Common myeloid progenitor, CD34-positive (primary cell): Measurements from ENCODE around the gene FAM200B.
"Not testable (repeated sequence)": the region's sequence is repeated elsewhere in the genome, so short reads cannot be mapped to it uniquely, and the experiment has no call there.

Source experiments
- CTCF ChIA-PET: fragments of 350-600 bp; sonication (Branson Sonifier 250); formaldehyde crosslinking; loops from one replicate; lab custom pipeline; 2021; ENCODE audit warnings: antibody characterized with exemption; lab: Charles Lee
- POLR2A ChIA-PET: fragments of 350-600 bp; sonication (Branson Sonifier 250); formaldehyde crosslinking; loops from one replicate; lab custom pipeline; 2021; ENCODE audit warnings: antibody characterized with exemption; lab: Charles Lee
- DNase-seq, 3 donors: peaks; one replicate each; pipeline versions ENCODE4 v3.0.0 to v3.0.0-alpha.2; 2013
- H3K27ac ChIP-seq, 2 experiments: 1 replicate in 1 of 2; 2 replicates in 1 of 2; pipeline ENCODE4 v1.7.0; 2013; ENCODE audit warnings: inconsistent platforms in 2 of 2, low read length in 2 of 2, mild to moderate bottlenecking in 2 of 2, low read depth in 1 of 2, moderate library complexity in 1 of 2; ENCODE audit not compliant: severe bottlenecking in 2 of 2, insufficient read depth in 1 of 2, poor library complexity in 1 of 2
- H3K27me3 ChIP-seq, 5 experiments: replicated peaks in 2 of 5; 1 replicate in 3 of 5; 2 replicates in 2 of 5; pipeline versions ENCODE4 v1.6.1 to v1.7.0; 2013; ENCODE audit warnings: low read length in 4 of 5, mild to moderate bottlenecking in 2 of 5, moderate library complexity in 2 of 5, inconsistent platforms in 1 of 5; ENCODE audit not compliant: insufficient read depth in 5 of 5, control insufficient read depth in 4 of 5
- H3K36me3 ChIP-seq, 4 experiments: 1 replicate in 2 of 4; 2 replicates in 2 of 4; pipeline versions ENCODE4 v1.6.1 to v1.7.0; 2013; ENCODE audit warnings: low read length in 3 of 4, control low read depth in 1 of 4, mild to moderate bottlenecking in 1 of 4; ENCODE audit not compliant: control insufficient read depth in 4 of 4, insufficient read depth in 4 of 4
- H3K4me1 ChIP-seq, 4 experiments: 1 replicate in 3 of 4; 2 replicates in 1 of 4; pipeline versions ENCODE4 v1.6.1 to v1.7.1; 2013; ENCODE audit warnings: low read length in 3 of 4, mild to moderate bottlenecking in 3 of 4, control low read depth in 1 of 4, inconsistent platforms in 1 of 4, moderate library complexity in 1 of 4; ENCODE audit not compliant: control insufficient read depth in 4 of 4, insufficient read depth in 4 of 4; ENCODE audit errors: control extremely low read depth in 1 of 4
- H3K4me3 ChIP-seq, 7 experiments: 1 replicate in 4 of 7; 2 replicates in 3 of 7; pipeline versions ENCODE4 v1.5.1 to v1.7.0; 2013; ENCODE audit warnings: mild to moderate bottlenecking in 7 of 7, low read length in 6 of 7, moderate library complexity in 6 of 7, inconsistent platforms in 2 of 7, low read depth in 2 of 7, control low read depth in 1 of 7; ENCODE audit not compliant: insufficient read depth in 4 of 7, control insufficient read depth in 1 of 7; ENCODE audit errors: extremely low read depth in 1 of 7
- H3K9me3 ChIP-seq, 5 experiments: 1 replicate in 4 of 5; 2 replicates in 1 of 5; pipeline versions ENCODE4 v1.6.1 to v1.7.1; 2013; ENCODE audit warnings: low read length in 4 of 5, mild to moderate bottlenecking in 2 of 5, inconsistent platforms in 1 of 5, low read depth in 1 of 5, moderate library complexity in 1 of 5; ENCODE audit not compliant: control insufficient read depth in 4 of 5, insufficient read depth in 2 of 5; ENCODE audit errors: control extremely low read depth in 1 of 5
- WGBS: methylation state at CpG from one replicate; pipeline ENCODE4 v1.1.5; 2013; ENCODE audit not compliant: insufficient coverage; 5-methylcytosine and 5-hydroxymethylcytosine counted together

FAM200B gene

GRCh38 chr4:15718465-15718864, 36.8 kb downstream of the FAM200B start:
- Histone ChIP-seq H3K27me3 (no peaks in the 10 kb centered on the region), H3K9me3 (no peaks in the 10 kb centered on the region), H3K27ac (no peak overlapping the region), H3K4me1 (no peaks in the 10 kb centered on the region), H3K4me3 (no peak overlapping the region), H3K36me3 (peaks cover 0 to 15% (median 4%) of the 10 kb centered on the region in 4 experiments)
- no peak for DNase-seq
- ChIA-PET CTCF (interaction anchor here (0.9 to 1.1 kb wide), 2 partner anchors 16 to 246 kb away, joined by 3 read pairs; partner anchors contain the start of gene BST1), POLR2A (interaction anchor here (0.6 kb wide), 1 partner anchor 192 kb away, joined by 3 read pairs; no protein-coding TSS in a partner anchor)
- 93% methylated on average over 5 of the region's 5 CpGs for WGBS

GRCh38 chr4:15718959-15719358, 37.3 kb downstream of the FAM200B start:
- CTCF ChIA-PET, result interaction anchor here (1.1 kb wide), 1 partner anchor 16 kb away, joined by 3 read pairs; the partner anchor contains the start of gene BST1
- 98% methylated on average over 5 of the region's 7 CpGs for WGBS
- Histone ChIP-seq H3K4me1 (no peaks in the 10 kb centered on the region), H3K4me3 (no peak overlapping the region), H3K9me3 (no peaks in the 10 kb centered on the region), H3K27me3 (no peaks in the 10 kb centered on the region), H3K27ac (no peak overlapping the region), H3K36me3 (peaks cover 0 to 20% (median 6%) of the 10 kb centered on the region in 4 experiments)
- POLR2A ChIA-PET, result no interaction called here
- no peak for DNase-seq

GRCh38 chr4:15719506-15719905, 37.9 kb downstream of the FAM200B start:
- no peak for DNase-seq
- Histone ChIP-seq H3K27ac (no peak overlapping the region), H3K36me3 (peaks cover 0 to 21% (median 6%) of the 10 kb centered on the region in 4 experiments), H3K27me3 (no peaks in the 10 kb centered on the region), H3K4me1 (no peaks in the 10 kb centered on the region), H3K4me3 (no peak overlapping the region), H3K9me3 (no peaks in the 10 kb centered on the region)
- CTCF ChIA-PET, result interaction anchor here (1.1 to 1.5 kb wide), 2 partner anchors 10 to 17 kb away, joined by 3 to 5 read pairs; partner anchors contain the start of gene BST1
- 93% methylated on average over 3 of the region's 4 CpGs for WGBS
- POLR2A ChIA-PET, result no interaction called here

- ChIA-PET POLR2A (no interaction called here), CTCF (interaction anchor here (1.2 to 1.5 kb wide), 2 partner anchors 11 to 85 kb away, joined by 3 to 5 read pairs; no protein-coding TSS in a partner anchor)
- WGBS, result 90% methylated on average over 2 of the region's 2 CpGs
- H3K4me3 ChIP-seq, result no peak overlapping the region
- no peak overlapping the region for H3K27ac ChIP-seq
- no peaks in the 10 kb centered on the region for H3K9me3 ChIP-seq
- no peaks in the 10 kb centered on the region for H3K4me1 ChIP-seq
- H3K36me3 ChIP-seq, result peaks cover 0 to 25% (median 9%) of the 10 kb centered on the region in 4 experiments
- no peak for DNase-seq
- no peaks in the 10 kb centered on the region for H3K27me3 ChIP-seq
These were observed 39.2 kb downstream of the FAM200B start for GRCh38 chr4:15720851-15721250.

- CTCF ChIA-PET, result interaction anchor here (1.0 to 1.3 kb wide), 2 partner anchors 80 to 157 kb away, joined by 3 to 4 read pairs; no protein-coding TSS in a partner anchor
- Histone ChIP-seq H3K9me3 (no peaks in the 10 kb centered on the region), H3K4me1 (peaks cover 0 to 3% (median 0%) of the 10 kb centered on the region in 4 experiments), H3K27ac (no peak overlapping the region), H3K4me3 (no peak overlapping the region), H3K36me3 (peaks cover 0 to 23% (median 10%) of the 10 kb centered on the region in 4 experiments), H3K27me3 (no peaks in the 10 kb centered on the region)
- POLR2A ChIA-PET, result interaction anchor here (0.6 kb wide), 1 partner anchor 252 kb away, joined by 5 read pairs; no protein-coding TSS in a partner anchor
- no peak for DNase-seq
- 89% methylated on average over 2 of the region's 4 CpGs for WGBS
These were observed 44.0 kb downstream of the FAM200B start for GRCh38 chr4:15725608-15726007.

- DNase-seq, result peak; percentile 48 to 60 (median 57)
- ChIA-PET CTCF (interaction anchor here (0.8 to 5.9 kb wide), 8 partner anchors 14 to 76 kb away, joined by 3 to 59 read pairs (median 4); no protein-coding TSS in a partner anchor), POLR2A (no interaction called here)
- peaks cover 0 to 3% (median 0%) of the 10 kb centered on the region in 4 experiments for H3K4me1 ChIP-seq
- H3K27me3 ChIP-seq, result no peaks in the 10 kb centered on the region
- 0% methylated on average over 2 of the region's 3 CpGs for WGBS
- peaks cover 0 to 4% (median 0%) of the 10 kb centered on the region in 5 experiments for H3K9me3 ChIP-seq
- H3K36me3 ChIP-seq, result peaks cover 0 to 13% (median 4%) of the 10 kb centered on the region in 4 experiments
- H3K27ac ChIP-seq, result no peak overlapping the region
- H3K4me3 ChIP-seq, result no peak overlapping the region
These were observed 48.4 kb downstream of the FAM200B start for GRCh38 chr4:15729910-15730533.

- POLR2A ChIA-PET, H3K27me3 ChIP-seq, H3K9me3 ChIP-seq, H3K36me3 ChIP-seq, H3K4me3 ChIP-seq, H3K4me1 ChIP-seq, DNase-seq, H3K27ac ChIP-seq: not testable (repeated sequence)
- 75% methylated on average over 4 of the region's 5 CpGs for WGBS
- CTCF ChIA-PET, result interaction anchor here (0.7 to 5.9 kb wide), 9 partner anchors 11 to 229 kb away, joined by 3 to 59 read pairs (median 8); no protein-coding TSS in a partner anchor
These were observed 51.4 kb downstream of the FAM200B start for GRCh38 chr4:15733061-15733460.
